A549 (cell line): ENCODE data around the gene KCNA2. TPM values are rescaled to one million over a fixed set of nuclear protein-coding genes. Genes with fewer than 3 reads are reported as not detected.

ENCODE experiments used
- ATAC-seq, 2 experiments: fragments of 200-7000 bp in 1 of 2; fragments of >200 bp in 1 of 2; cut with Nextera tagmentation in 1 of 2; cut with Tn5 transposase in 1 of 2; 3 replicates each; pipeline versions ENCODE4 v1.8.0 to v1.9.1; 2018 to 2020; ENCODE audit warnings: mild to moderate bottlenecking in 1 of 2, moderate library complexity in 1 of 2
- CTCF ChIA-PET: fragments of 300-600 bp; sonication (Branson Sonifier 250); formaldehyde crosslinking; extraction: SDS; loops from one replicate; lab custom pipeline; 2021; ENCODE audit warnings: antibody characterized with exemption, inconsistent platforms; lab: Yijun Ruan, JAX
- POLR2A ChIA-PET: fragments of 350-600 bp; formaldehyde crosslinking; extraction: SDS; loops from one replicate; lab custom pipeline; 2021; ENCODE audit warnings: antibody characterized with exemption, inconsistent platforms; lab: Yijun Ruan, JAX
- DNase-seq, 2 experiments: peaks; one replicate each; pipeline versions ENCODE4 v3.0.0 to v3.0.0-alpha.2; 2011 to 2016; ENCODE audit warnings: low read depth in 1 of 2, low spot score in 1 of 2
- FAIRE-seq: peaks from 2 replicates; lab custom pipeline; 2011; peaks lifted over from hg19 to GRCh38; lab: Jason Lieb, UNC
- H3K27ac ChIP-seq, 2 experiments: fragments of >200 bp; sonication (Bioruptor Twin); formaldehyde crosslinking; 3 replicates each; pipeline ENCODE4 v1.5.1; 2016 to 2017
- H3K4me1 ChIP-seq: fragments of >200 bp; sonication (Bioruptor Twin); formaldehyde crosslinking; 3 replicates; pipeline ENCODE4 v1.6.1; 2016
- H3K4me2 ChIP-seq: fragments of >200 bp; sonication (Bioruptor Twin); formaldehyde crosslinking; 3 replicates; pipeline ENCODE4 v1.6.1; 2016
- H3K4me3 ChIP-seq: fragments of >200 bp; sonication (Bioruptor Twin); formaldehyde crosslinking; 3 replicates; pipeline ENCODE4 v1.5.1; 2016
- H3K9me3 ChIP-seq: fragments of >200 bp; sonication (Bioruptor Twin); formaldehyde crosslinking; 3 replicates; pipeline ENCODE4 v1.6.1; 2016
- ATOH8 ChIP-seq: fragments of 250-450 bp; sonication (Bioruptor Pico); IDR thresholded peaks from 2 replicates; pipeline ENCODE4 v1.5.0; 2020; ENCODE audit warnings: low read depth, mild to moderate bottlenecking, moderate library complexity
- BCL3 ChIP-seq: fragments of >200 bp; sonication (Bioruptor Twin); formaldehyde crosslinking; IDR thresholded peaks from 3 replicates; pipeline ENCODE4 v1.6.1; 2016
- CHD4 ChIP-seq: fragments of 200-600 bp; sonication (generic); IDR thresholded peaks from 2 replicates; pipeline ENCODE4 v1.6.1; 2016; ENCODE audit warnings: antibody characterized with exemption, mild to moderate bottlenecking, borderline replicate concordance
- ELK1 ChIP-seq: fragments of 150-350 bp; IDR thresholded peaks from 2 replicates; pipeline ENCODE4 v1.6.1; 2014; ENCODE audit warnings: low read depth, mild to moderate bottlenecking, low read length
- GATA3 ChIP-seq: IDR thresholded peaks from 2 replicates; pipeline ENCODE4 v1.6.1; 2012; ENCODE audit warnings: borderline replicate concordance
- HEYL ChIP-seq: fragments of 250-450 bp; sonication (Bioruptor Pico); IDR thresholded peaks from 2 replicates; pipeline ENCODE4 v1.8.0; 2021; ENCODE audit warnings: mild to moderate bottlenecking, moderate library complexity
- HOXA7 ChIP-seq: fragments of 250-450 bp; sonication (Bioruptor Pico); IDR thresholded peaks from 2 replicates; pipeline ENCODE4 v1.5.0; 2020; ENCODE audit warnings: mild to moderate bottlenecking, moderate library complexity
- HOXB13 ChIP-seq: fragments of 250-450 bp; sonication (Bioruptor Pico); IDR thresholded peaks from 2 replicates; pipeline ENCODE4 v1.5.0; 2020; ENCODE audit warnings: low read depth, mild to moderate bottlenecking, moderate library complexity
- KDM1A ChIP-seq: fragments of 200-600 bp; sonication (generic); IDR thresholded peaks from 2 replicates; pipeline ENCODE4 v1.6.1; 2016; ENCODE audit warnings: low read depth, mild to moderate bottlenecking
- MAFK ChIP-seq: fragments of 450-650 bp; IDR thresholded peaks from 2 replicates; pipeline ENCODE4 v1.6.1; 2014; ENCODE audit not compliant: partially characterized antibody
- MAZ ChIP-seq: fragments of 150-350 bp; IDR thresholded peaks from 2 replicates; pipeline ENCODE4 v1.6.1; 2014; ENCODE audit warnings: antibody characterized with exemption, low read depth, low read length, borderline replicate concordance
- MYC ChIP-seq: IDR thresholded peaks from 2 replicates; pipeline ENCODE4 v1.6.1; 2012; ENCODE audit warnings: mild to moderate bottlenecking, inconsistent platforms, low read length, improper control_type of control experiment, borderline replicate concordance
- NPAS2 ChIP-seq: fragments of 250-450 bp; sonication (Bioruptor Pico); IDR thresholded peaks from 2 replicates; pipeline ENCODE4 v1.8.0; 2022; ENCODE audit warnings: mild to moderate bottlenecking, moderate library complexity, borderline replicate concordance
- NR3C1 ChIP-seq: fragments of >200 bp; sonication (Bioruptor Twin); formaldehyde crosslinking; IDR thresholded peaks from 3 replicates; pipeline ENCODE4 v1.6.1; 2017
- PHF8 ChIP-seq: fragments of 200-600 bp; sonication (generic); IDR thresholded peaks from 2 replicates; pipeline ENCODE4 v1.6.1; 2016; ENCODE audit warnings: low read depth, mild to moderate bottlenecking, antibody characterized with exemption, moderate library complexity, borderline replicate concordance
- POLR2A ChIP-seq: IDR thresholded peaks from 2 replicates; pipeline ENCODE4 v1.6.1; 2012; ENCODE audit warnings: mild to moderate bottlenecking, low read length
- POLR2AphosphoS2 ChIP-seq: conservative IDR thresholded peaks from 2 replicates; pipeline ENCODE4 v1.6.1; 2012; ENCODE audit warnings: low read length, improper control_type of control experiment, inconsistent platforms
- RAD21 ChIP-seq, 2 experiments: fragments of >200 bp in 1 of 2; sonication (Bioruptor Twin) in 1 of 2; formaldehyde crosslinking in 1 of 2; IDR thresholded peaks in 1 of 2; conservative IDR thresholded peaks in 1 of 2; 2 replicates in 1 of 2; 3 replicates in 1 of 2; pipeline ENCODE4 v1.6.1; 2012 to 2018; ENCODE audit warnings: inconsistent platforms in 1 of 2
- REST ChIP-seq: fragments of 200-600 bp; sonication (generic); IDR thresholded peaks from 2 replicates; pipeline ENCODE4 v1.6.1; 2016; ENCODE audit warnings: antibody characterized with exemption, mild to moderate bottlenecking, moderate library complexity
- SMC3 ChIP-seq: fragments of >200 bp; sonication (Bioruptor Twin); formaldehyde crosslinking; IDR thresholded peaks from 3 replicates; pipeline ENCODE4 v1.6.1; 2018; ENCODE audit warnings: inconsistent platforms
- TFCP2L1 ChIP-seq: fragments of 250-450 bp; sonication (Bioruptor Pico); IDR thresholded peaks from 2 replicates; pipeline ENCODE4 v1.5.0; 2021; ENCODE audit warnings: mild to moderate bottlenecking
- USF2 ChIP-seq: fragments of 450-650 bp; IDR thresholded peaks from 2 replicates; pipeline ENCODE4 v1.6.1; 2014; ENCODE audit warnings: antibody characterized with exemption
- ZC3H11A ChIP-seq: fragments of 450-650 bp; IDR thresholded peaks from 2 replicates; pipeline ENCODE4 v1.6.1; 2014; ENCODE audit warnings: antibody characterized with exemption, mild to moderate bottlenecking
- ZNF302 ChIP-seq: fragments of 250-450 bp; sonication (Bioruptor Pico); IDR thresholded peaks from 2 replicates; pipeline ENCODE4 v1.9.0; 2021; ENCODE audit warnings: inconsistent platforms, mild to moderate bottlenecking, moderate library complexity
- ZSCAN20 ChIP-seq: fragments of 250-450 bp; sonication (Bioruptor Pico); IDR thresholded peaks from 2 replicates; pipeline ENCODE4 v1.8.0; 2022; ENCODE audit warnings: mild to moderate bottlenecking, moderate library complexity
- WGBS: methylation state at CpG from one replicate; pipeline ENCODE4 v1.1.6; 2017; ENCODE audit errors: missing lambda C conversion rate; 5-methylcytosine and 5-hydroxymethylcytosine counted together
- polyA plus RNA-seq, 4 experiments: library from polyadenylated mRNA; depleted of rRNA in 3 of 4; stranded (reverse); fragments of >200 nt; fragmentation: RNase III in 1 of 4; extraction: RNeasy Plus Mini Kit Qiagen cat#74134 plus additional on column Dnase treatment in 1 of 4; gene quantifications; 2 replicates in 3 of 4; 3 replicates in 1 of 4; pipeline ENCODE4 v1.2.3, GENCODE V29; 2011 to 2017

Gene KCNA2
- polyA plus RNA-seq, 2 of the 4 experiments (the other 2 are of a cell fraction), result 0.04 to 0.05 TPM

GRCh38 chr1:110566836-110567235, 39.3 kb downstream of the KCNA2 start:
- Histone ChIP-seq H3K27ac (no peak overlapping the region), H3K4me2 (no peak overlapping the region), H3K9me3 (no peaks in the 10 kb centered on the region), H3K4me1 (no peaks in the 10 kb centered on the region), H3K4me3 (no peak overlapping the region)
- CTCF ChIA-PET, result interaction anchor here (4.5 kb wide), 1 partner anchor 10 kb away, joined by 20 read pairs; no protein-coding TSS in a partner anchor
- TF ChIP-seq USF2 (no peak), HEYL (CRISPR knock-in tag) (no peak), PHF8 (no peak), ZNF302 (CRISPR knock-in tag) (no peak), ZC3H11A (no peak), SMC3 (no peak), CHD4 (no peak), MAZ (no peak), HOXB13 (no peak), BCL3 (no peak), REST (no peak), POLR2AphosphoS2 (no peak), MYC (no peak), NR3C1 (no peak), NPAS2 (no peak), GATA3 (no peak), MAFK (no peak), ELK1 (no peak)
- FAIRE-seq (no peak), DNase-seq (no peak), ATAC-seq (no peak)
- WGBS, result 4% methylated on average over 3 of the region's 3 CpGs
- POLR2A ChIA-PET, result no interaction called here

GRCh38 chr1:110565565-110565964, 40.6 kb downstream of the KCNA2 start:
- 0% methylated on average over 1 of the region's 1 CpG for WGBS
- Histone ChIP-seq H3K9me3 (no peaks in the 10 kb centered on the region), H3K27ac (no peak overlapping the region), H3K4me3 (no peak overlapping the region), H3K4me2 (no peak overlapping the region), H3K4me1 (no peaks in the 10 kb centered on the region)
- ChIA-PET POLR2A (no interaction called here), CTCF (interaction anchor here (1.1 to 2.1 kb wide), 4 partner anchors 10 to 217 kb away, joined by 3 to 12 read pairs (median 5); no protein-coding TSS in a partner anchor)
- FAIRE-seq (no peak), DNase-seq (no peak), ATAC-seq (no peak)
- TF ChIP-seq POLR2A (no peak), RAD21 (conservative IDR thresholded peaks at IDR 0.05 in 1 of 2, IDR thresholded peaks at IDR 0.05 in 1 of 2) (no peak), ATOH8 (CRISPR knock-in tag) (no peak), ZC3H11A (no peak), PHF8 (no peak), REST (no peak), TFCP2L1 (CRISPR knock-in tag) (no peak), MAZ (no peak), ZSCAN20 (CRISPR knock-in tag) (no peak), KDM1A (no peak), HOXA7 (no peak), USF2 (no peak)
